Caco-2 (cell line): Measurements from ENCODE around the gene FRY. TPM values are rescaled to one million over a fixed set of nuclear protein-coding genes. Genes with fewer than 3 reads are reported as not detected.

Experiments used
- BruUV-seq: library from RNA; stranded (reverse); fragments of 400-500 nt; replicated peaks from 2 replicates; lab custom pipeline; 2021; lab: Mats Ljungman, UMichigan
- CTCF ChIA-PET: fragments of 300-600 bp; sonication (Branson Sonifier 250); formaldehyde crosslinking; loops from one replicate; lab custom pipeline; 2022; ENCODE audit warnings: antibody characterized with exemption; lab: Charles Lee
- POLR2A ChIA-PET: fragments of 300-600 bp; sonication (Branson Sonifier 250); formaldehyde crosslinking; loops from one replicate; lab custom pipeline; 2022; ENCODE audit warnings: antibody characterized with exemption; lab: Charles Lee
- DNase-seq, 2 experiments: peaks; one replicate each; pipeline versions ENCODE4 v3.0.0 to v3.0.0-alpha.2; 2020 to 2022
- H3K27me3 ChIP-seq: replicated peaks from 2 replicates; pipeline ENCODE4 v1.6.0; 2011; ENCODE audit warnings: low read length; ENCODE audit not compliant: control insufficient read depth, insufficient read depth
- H3K36me3 ChIP-seq: 2 replicates; pipeline ENCODE4 v1.5.1; 2011; ENCODE audit warnings: low read length; ENCODE audit not compliant: control insufficient read depth, insufficient read depth
- H3K4me1 ChIP-seq: fragments of 250-450 bp; sonication (Bioruptor Pico); 2 replicates; pipeline ENCODE4 v1.5.1; 2020; ENCODE audit warnings: mild to moderate bottlenecking
- H3K4me3 ChIP-seq: 2 replicates; pipeline ENCODE4 v1.5.1; 2011; ENCODE audit warnings: low read depth, mild to moderate bottlenecking, control low read depth, low read length
- H3K9me3 ChIP-seq: fragments of 250-450 bp; sonication (Bioruptor Pico); 2 replicates; pipeline ENCODE4 v1.5.1; 2020; ENCODE audit warnings: mild to moderate bottlenecking, moderate library complexity
- H3K27ac Mint-ChIP-seq: one replicate; pipeline ENCODE4 v1.8.0; 2022; ENCODE audit warnings: mixed read lengths; ENCODE audit not compliant: unreplicated experiment
- H3K27me3 Mint-ChIP-seq: one replicate; pipeline ENCODE4 v1.8.0; 2022; ENCODE audit warnings: mixed read lengths; ENCODE audit not compliant: insufficient read depth, unreplicated experiment
- H3K36me3 Mint-ChIP-seq: one replicate; pipeline ENCODE4 v1.8.0; 2022; ENCODE audit warnings: mild to moderate bottlenecking, mixed read lengths; ENCODE audit not compliant: insufficient read depth, unreplicated experiment
- H3K4me1 Mint-ChIP-seq: one replicate; pipeline ENCODE4 v1.8.0; 2022; ENCODE audit warnings: low read depth, mixed read lengths; ENCODE audit not compliant: unreplicated experiment
- H3K4me3 Mint-ChIP-seq: one replicate; pipeline ENCODE4 v1.8.0; 2022; ENCODE audit warnings: mild to moderate bottlenecking, moderate library complexity, mixed read lengths; ENCODE audit not compliant: unreplicated experiment
- H3K9me3 Mint-ChIP-seq: one replicate; pipeline ENCODE4 v1.8.0; 2022; ENCODE audit warnings: mixed read lengths; ENCODE audit not compliant: unreplicated experiment
- CTCF ChIP-seq, 2 experiments: fragments of 200-600 bp in 1 of 2; IDR thresholded peaks; 1 replicate in 1 of 2; 2 replicates in 1 of 2; pipeline versions ENCODE4 v1.5.1 to v1.8.0; 2011 to 2022; ENCODE audit warnings: antibody characterized with exemption in 1 of 2, control low read depth in 1 of 2, inconsistent platforms in 1 of 2, low read depth in 1 of 2, low read length in 1 of 2, mild to moderate bottlenecking in 1 of 2, moderate library complexity in 1 of 2; ENCODE audit not compliant: insufficient read depth in 1 of 2, severe bottlenecking in 1 of 2, unreplicated experiment in 1 of 2
- intact Hi-C: fragments of 100-400 bp; cut with micrococcal nuclease; formaldehyde crosslinking; loops from one replicate; pipeline ENCODE4 v1.10.0; 2022; ENCODE audit not compliant: unreplicated experiment
- total RNA-seq: library from RNA; stranded (reverse); gene quantifications from 2 replicates; pipeline ENCODE4 v1.2.3, GENCODE V29; 2022

Gene FRY
- total RNA-seq, 1 experiment from 2014 or later = 118 TPM

- H3K4me1 ChIP-seq = no peaks in the 10 kb centered on the region
Observed at GRCh38 chr13:32107973-32108372, 76.4 kb downstream of the FRY start.

GRCh38 chr13:32113532-32113931, 82.0 kb downstream of the FRY start:
- no peak overlapping the region for H3K4me3 ChIP-seq
- no peak overlapping the region for H3K4me3 Mint-ChIP-seq
- no peaks in the 10 kb centered on the region for H3K27me3 ChIP-seq
- no peaks in the 10 kb centered on the region for H3K9me3 Mint-ChIP-seq
- POLR2A ChIA-PET = no interaction called here
- DNase-seq = no peak
- TF ChIP-seq CTCF (IDR thresholded peaks at IDR 0.05; ENCODE audit: insufficient read depth in 1 of 2, low read depth in 1 of 2, low read length in 1 of 2, severe bottlenecking in 1 of 2, unreplicated experiment in 1 of 2) = no peak
- no peak overlapping the region for H3K27ac Mint-ChIP-seq
- H3K36me3 ChIP-seq = no peaks in the 10 kb centered on the region
- no TSS peak for BruUV-seq
- no peaks in the 10 kb centered on the region for H3K4me1 Mint-ChIP-seq
- H3K36me3 Mint-ChIP-seq = no peaks in the 10 kb centered on the region
- no peaks in the 10 kb centered on the region for H3K4me1 ChIP-seq
- no peaks in the 10 kb centered on the region for H3K27me3 Mint-ChIP-seq
- CTCF ChIA-PET = no interaction called here
- H3K9me3 ChIP-seq = no peaks in the 10 kb centered on the region
- intact Hi-C loops = no loop called here

More at GRCh38 chr13:32107973-32108372, 76.4 kb downstream of the FRY start:
- Mint-ChIP-seq H3K27ac (no peak overlapping the region), H3K4me3 (no peak overlapping the region), H3K27me3 (no peaks in the 10 kb centered on the region), H3K9me3 (no peaks in the 10 kb centered on the region), H3K4me1 (no peaks in the 10 kb centered on the region), H3K36me3 (peaks cover 5% of the 10 kb centered on the region)
- DNase-seq = no peak
- no peak for TF ChIP-seq CTCF (IDR thresholded peaks at IDR 0.05; ENCODE audit: insufficient read depth in 1 of 2, low read depth in 1 of 2, low read length in 1 of 2, severe bottlenecking in 1 of 2, unreplicated experiment in 1 of 2)
- intact Hi-C loops = loop anchor here (1.0 kb wide), 1 partner anchor 135 kb away; no protein-coding TSS in a partner anchor
- no peak overlapping the region for H3K4me3 ChIP-seq
- POLR2A ChIA-PET = no interaction called here
- no TSS peak for BruUV-seq
- no peaks in the 10 kb centered on the region for H3K27me3 ChIP-seq
- CTCF ChIA-PET = no interaction called here
- no peaks in the 10 kb centered on the region for H3K9me3 ChIP-seq
- no peaks in the 10 kb centered on the region for H3K36me3 ChIP-seq

GRCh38 chr13:32114284-32114950, 82.8 kb downstream of the FRY start:
- no peak overlapping the region for H3K4me3 ChIP-seq
- Mint-ChIP-seq H3K4me1 (no peaks in the 10 kb centered on the region), H3K27me3 (no peaks in the 10 kb centered on the region), H3K9me3 (no peaks in the 10 kb centered on the region), H3K27ac (no peak overlapping the region), H3K4me3 (no peak overlapping the region), H3K36me3 (no peaks in the 10 kb centered on the region)
- H3K36me3 ChIP-seq = no peaks in the 10 kb centered on the region
- H3K4me1 ChIP-seq = no peaks in the 10 kb centered on the region
- H3K27me3 ChIP-seq = no peaks in the 10 kb centered on the region
- intact Hi-C loops = no loop called here
- no peaks in the 10 kb centered on the region for H3K9me3 ChIP-seq
- TF ChIP-seq CTCF (IDR thresholded peaks at IDR 0.05; ENCODE audit: insufficient read depth in 1 of 2, low read depth in 1 of 2, low read length in 1 of 2, severe bottlenecking in 1 of 2, unreplicated experiment in 1 of 2) = no peak
- ChIA-PET CTCF (no interaction called here), POLR2A (no interaction called here)
- no peak for DNase-seq
- no TSS peak for BruUV-seq
